HEK293 (cell line): Measurements from ENCODE around the gene INS.
A peak's percentile ranks its signal among the peaks of the same experiment; 100 is the strongest.

Experiments
- CTCF ChIA-PET: fragments of 350-600 bp; formaldehyde crosslinking; extraction: SDS; loops from one replicate; lab custom pipeline; 2021; ENCODE audit warnings: antibody characterized with exemption; lab: Yijun Ruan, JAX
- POLR2A ChIA-PET: fragments of 300-600 bp; formaldehyde crosslinking; extraction: SDS; loops from one replicate; lab custom pipeline; 2020; ENCODE audit warnings: antibody characterized with exemption, inconsistent platforms; lab: Yijun Ruan, JAX
- H3K27ac ChIP-seq: fragments of 200-500 bp; sonication (Bioruptor generic); 2 replicates; pipeline ENCODE4 v1.5.1; 2014; ENCODE audit warnings: low read depth, low read length, control low read depth, inconsistent platforms; ENCODE audit errors: extremely low read depth
- H3K36me3 ChIP-seq, 2 experiments: fragments of 200-500 bp in 1 of 2; sonication (Bioruptor generic) in 1 of 2; 1 replicate in 1 of 2; 2 replicates in 1 of 2; pipeline ENCODE4 v1.5.1; 2014 to 2017; ENCODE audit warnings: inconsistent platforms in 2 of 2, low read length in 2 of 2; ENCODE audit not compliant: control insufficient read depth in 2 of 2, insufficient read depth in 1 of 2
- H3K4me1 ChIP-seq: fragments of 200-500 bp; sonication (Bioruptor generic); 2 replicates; pipeline ENCODE4 v1.5.1; 2014; ENCODE audit warnings: mild to moderate bottlenecking, low read length, inconsistent platforms; ENCODE audit not compliant: control insufficient read depth, insufficient read depth
- H3K4me3 ChIP-seq: 2 replicates; pipeline ENCODE4 v1.5.1; 2011; ENCODE audit warnings: low read depth, mild to moderate bottlenecking, control low read depth, low read length, moderate library complexity
- H3K9me3 ChIP-seq: fragments of 200-500 bp; sonication (Bioruptor generic); 2 replicates; pipeline ENCODE4 v1.5.1; 2014; ENCODE audit warnings: low read depth, low read length, inconsistent platforms; ENCODE audit not compliant: control insufficient read depth, insufficient read depth
- TSHZ1 ChIP-seq: fragments of 450-650 bp; formaldehyde crosslinking; IDR thresholded peaks from 2 replicates; pipeline ENCODE4 v1.5.1; 2016; ENCODE audit warnings: missing biosample characterization, missing genetic modification characterization, borderline replicate concordance
- ZBTB6 ChIP-seq: fragments of 450-650 bp; formaldehyde crosslinking; IDR thresholded peaks from 2 replicates; pipeline ENCODE4 v1.5.1; 2017; ENCODE audit warnings: missing biosample characterization, missing genetic modification characterization
- ZFP3 ChIP-seq: fragments of 450-650 bp; formaldehyde crosslinking; IDR thresholded peaks from 2 replicates; pipeline ENCODE4 v1.5.1; 2016; ENCODE audit warnings: low read depth, missing biosample characterization, missing genetic modification characterization
- ZIC2 ChIP-seq: fragments of 450-650 bp; formaldehyde crosslinking; IDR thresholded peaks from 2 replicates; pipeline ENCODE4 v1.5.1; 2016; ENCODE audit warnings: missing biosample characterization, missing genetic modification characterization
- ZNF132 ChIP-seq: fragments of 450-650 bp; formaldehyde crosslinking; IDR thresholded peaks from 2 replicates; pipeline ENCODE4 v1.5.1; 2017; ENCODE audit warnings: missing biosample characterization, missing genetic modification characterization, borderline replicate concordance
- ZNF138 ChIP-seq: fragments of 450-650 bp; formaldehyde crosslinking; IDR thresholded peaks from 2 replicates; pipeline ENCODE4 v1.5.1; 2016; ENCODE audit warnings: missing biosample characterization, missing genetic modification characterization, borderline replicate concordance
- ZNF157 ChIP-seq: fragments of 450-650 bp; formaldehyde crosslinking; IDR thresholded peaks from 2 replicates; pipeline ENCODE4 v1.5.1; 2016; ENCODE audit warnings: missing biosample characterization, missing genetic modification characterization
- ZNF292 ChIP-seq: fragments of 450-650 bp; formaldehyde crosslinking; IDR thresholded peaks from 2 replicates; pipeline ENCODE4 v1.5.1; 2016; ENCODE audit warnings: low read depth, missing biosample characterization, missing genetic modification characterization, borderline replicate concordance
- ZNF544 ChIP-seq: fragments of 450-650 bp; formaldehyde crosslinking; IDR thresholded peaks from 2 replicates; pipeline ENCODE4 v1.5.0; 2017; ENCODE audit warnings: missing biosample characterization, missing genetic modification characterization
- TF ChIP-seq, protein P1 (sequence below): fragments of 450-650 bp; formaldehyde crosslinking; conservative IDR thresholded peaks from 2 replicates; pipeline ENCODE4 v1.5.1; 2016; ENCODE audit warnings: low read depth, missing biosample characterization, missing genetic modification characterization
- TF ChIP-seq, protein P2 (sequence below): fragments of 450-650 bp; formaldehyde crosslinking; conservative IDR thresholded peaks from 2 replicates; pipeline ENCODE4 v1.5.1; 2016; ENCODE audit warnings: low read depth, missing biosample characterization, missing genetic modification characterization

Gene INS

DNA sequence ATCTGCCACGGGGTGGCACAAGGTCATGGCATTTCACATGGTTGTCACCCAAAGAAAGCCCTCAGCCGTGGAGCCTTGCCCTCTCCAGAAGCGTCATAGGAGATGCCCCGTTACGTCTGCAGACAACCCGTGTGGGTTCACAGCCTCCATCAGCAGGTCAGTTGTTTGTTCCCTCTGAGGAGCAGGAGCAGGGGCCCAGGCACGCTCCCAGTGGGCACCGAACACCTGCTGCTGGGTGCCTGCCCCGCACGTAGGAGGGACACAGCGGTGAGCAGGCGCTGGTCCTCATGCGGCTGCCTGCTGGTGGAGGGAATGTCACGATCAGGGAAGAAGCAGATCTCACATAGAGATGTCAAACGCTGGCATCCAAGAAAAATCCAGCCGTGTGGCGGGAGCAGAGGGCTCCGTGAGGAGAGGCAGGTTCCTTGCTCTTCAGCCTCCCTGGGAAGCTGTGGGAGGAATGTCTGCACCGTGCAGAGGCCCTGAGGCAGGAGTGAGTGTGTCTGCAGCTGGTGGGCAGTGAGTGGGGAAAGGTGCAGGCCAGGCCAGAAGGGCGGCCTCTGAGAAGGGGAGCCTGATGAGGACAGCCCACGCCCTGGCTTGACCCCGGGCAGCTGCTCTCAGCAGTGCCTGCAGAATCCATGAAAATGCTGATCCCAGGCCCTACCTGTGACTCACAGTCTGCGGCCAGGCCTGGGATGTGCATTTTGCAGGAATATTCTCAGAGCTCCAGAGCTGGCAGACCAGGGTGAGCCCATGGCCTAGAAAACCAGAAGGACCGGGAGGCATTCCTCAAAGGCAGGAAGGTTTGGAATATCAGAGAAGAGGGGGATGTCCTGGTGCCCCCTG lies 47.0 kb upstream of the INS start:
- Histone ChIP-seq H3K9me3 (no peaks in the 10 kb centered on the region), H3K36me3 (no peaks in the 10 kb centered on the region), H3K4me3 (no peak overlapping the region), H3K4me1 (no peaks in the 10 kb centered on the region), H3K27ac (no peak overlapping the region)
- TF ChIP-seq ZIC2 (0 out of 2 replicates have a peak, but pooled peaks have one; percentile 32), ZNF544 (tag by site-specific recombination) (no peak)
- ChIA-PET POLR2A (no interaction called here), CTCF (interaction anchor here (1.7 kb wide), 1 partner anchor 212 kb away, joined by 9 read pairs; no protein-coding TSS in a partner anchor)

DNA sequence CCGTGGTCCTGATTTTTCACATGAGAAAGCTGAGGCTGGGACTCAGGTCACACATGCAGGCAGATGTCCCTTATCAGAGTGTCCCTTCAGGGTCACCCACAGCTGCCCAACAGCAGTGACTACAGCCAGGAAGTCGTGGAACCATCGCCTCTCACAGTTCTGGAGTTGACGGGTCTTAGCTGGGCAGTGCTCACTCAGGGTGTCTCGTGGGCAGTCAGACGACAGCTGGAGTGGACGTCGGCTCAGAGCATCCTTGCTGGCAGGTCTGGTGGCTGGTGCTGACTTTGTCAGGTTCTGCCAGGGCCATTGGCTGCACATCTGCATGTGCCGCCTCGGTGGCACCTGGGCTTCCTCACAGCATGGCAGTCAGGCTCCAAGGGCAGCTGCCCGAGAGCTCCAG lies 46.2 kb upstream of the INS start:
- ChIA-PET POLR2A (no interaction called here), CTCF (no interaction called here)
- H3K4me1 ChIP-seq = no peaks in the 10 kb centered on the region
- H3K4me3 ChIP-seq = no peak overlapping the region
- TF ChIP-seq ZNF292 = no peak
- no peak for TF ChIP-seq TSHZ1 (tag by site-specific recombination)
- no peak for TF ChIP-seq ZNF132 (tag by site-specific recombination)
- TF ChIP-seq ZNF138 (tag by site-specific recombination) = no peak
- TF ChIP-seq ZNF157 (tag by site-specific recombination) = no peak
- TF ChIP-seq, protein P1, sequence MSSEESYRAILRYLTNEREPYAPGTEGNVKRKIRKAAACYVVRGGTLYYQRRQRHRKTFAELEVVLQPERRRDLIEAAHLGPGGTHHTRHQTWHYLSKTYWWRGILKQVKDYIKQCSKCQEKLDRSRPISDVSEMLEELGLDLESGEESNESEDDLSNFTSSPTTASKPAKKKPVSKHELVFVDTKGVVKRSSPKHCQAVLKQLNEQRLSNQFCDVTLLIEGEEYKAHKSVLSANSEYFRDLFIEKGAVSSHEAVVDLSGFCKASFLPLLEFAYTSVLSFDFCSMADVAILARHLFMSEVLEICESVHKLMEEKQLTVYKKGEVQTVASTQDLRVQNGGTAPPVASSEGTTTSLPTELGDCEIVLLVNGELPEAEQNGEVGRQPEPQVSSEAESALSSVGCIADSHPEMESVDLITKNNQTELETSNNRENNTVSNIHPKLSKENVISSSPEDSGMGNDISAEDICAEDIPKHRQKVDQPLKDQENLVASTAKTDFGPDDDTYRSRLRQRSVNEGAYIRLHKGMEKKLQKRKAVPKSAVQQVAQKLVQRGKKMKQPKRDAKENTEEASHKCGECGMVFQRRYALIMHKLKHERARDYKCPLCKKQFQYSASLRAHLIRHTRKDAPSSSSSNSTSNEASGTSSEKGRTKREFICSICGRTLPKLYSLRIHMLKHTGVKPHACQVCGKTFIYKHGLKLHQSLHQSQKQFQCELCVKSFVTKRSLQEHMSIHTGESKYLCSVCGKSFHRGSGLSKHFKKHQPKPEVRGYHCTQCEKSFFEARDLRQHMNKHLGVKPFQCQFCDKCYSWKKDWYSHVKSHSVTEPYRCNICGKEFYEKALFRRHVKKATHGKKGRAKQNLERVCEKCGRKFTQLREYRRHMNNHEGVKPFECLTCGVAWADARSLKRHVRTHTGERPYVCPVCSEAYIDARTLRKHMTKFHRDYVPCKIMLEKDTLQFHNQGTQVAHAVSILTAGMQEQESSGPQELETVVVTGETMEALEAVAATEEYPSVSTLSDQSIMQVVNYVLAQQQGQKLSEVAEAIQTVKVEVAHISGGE (tag by site-specific recombination) = no peak
- no peak for TF ChIP-seq ZBTB6
- TF ChIP-seq, protein P2, sequence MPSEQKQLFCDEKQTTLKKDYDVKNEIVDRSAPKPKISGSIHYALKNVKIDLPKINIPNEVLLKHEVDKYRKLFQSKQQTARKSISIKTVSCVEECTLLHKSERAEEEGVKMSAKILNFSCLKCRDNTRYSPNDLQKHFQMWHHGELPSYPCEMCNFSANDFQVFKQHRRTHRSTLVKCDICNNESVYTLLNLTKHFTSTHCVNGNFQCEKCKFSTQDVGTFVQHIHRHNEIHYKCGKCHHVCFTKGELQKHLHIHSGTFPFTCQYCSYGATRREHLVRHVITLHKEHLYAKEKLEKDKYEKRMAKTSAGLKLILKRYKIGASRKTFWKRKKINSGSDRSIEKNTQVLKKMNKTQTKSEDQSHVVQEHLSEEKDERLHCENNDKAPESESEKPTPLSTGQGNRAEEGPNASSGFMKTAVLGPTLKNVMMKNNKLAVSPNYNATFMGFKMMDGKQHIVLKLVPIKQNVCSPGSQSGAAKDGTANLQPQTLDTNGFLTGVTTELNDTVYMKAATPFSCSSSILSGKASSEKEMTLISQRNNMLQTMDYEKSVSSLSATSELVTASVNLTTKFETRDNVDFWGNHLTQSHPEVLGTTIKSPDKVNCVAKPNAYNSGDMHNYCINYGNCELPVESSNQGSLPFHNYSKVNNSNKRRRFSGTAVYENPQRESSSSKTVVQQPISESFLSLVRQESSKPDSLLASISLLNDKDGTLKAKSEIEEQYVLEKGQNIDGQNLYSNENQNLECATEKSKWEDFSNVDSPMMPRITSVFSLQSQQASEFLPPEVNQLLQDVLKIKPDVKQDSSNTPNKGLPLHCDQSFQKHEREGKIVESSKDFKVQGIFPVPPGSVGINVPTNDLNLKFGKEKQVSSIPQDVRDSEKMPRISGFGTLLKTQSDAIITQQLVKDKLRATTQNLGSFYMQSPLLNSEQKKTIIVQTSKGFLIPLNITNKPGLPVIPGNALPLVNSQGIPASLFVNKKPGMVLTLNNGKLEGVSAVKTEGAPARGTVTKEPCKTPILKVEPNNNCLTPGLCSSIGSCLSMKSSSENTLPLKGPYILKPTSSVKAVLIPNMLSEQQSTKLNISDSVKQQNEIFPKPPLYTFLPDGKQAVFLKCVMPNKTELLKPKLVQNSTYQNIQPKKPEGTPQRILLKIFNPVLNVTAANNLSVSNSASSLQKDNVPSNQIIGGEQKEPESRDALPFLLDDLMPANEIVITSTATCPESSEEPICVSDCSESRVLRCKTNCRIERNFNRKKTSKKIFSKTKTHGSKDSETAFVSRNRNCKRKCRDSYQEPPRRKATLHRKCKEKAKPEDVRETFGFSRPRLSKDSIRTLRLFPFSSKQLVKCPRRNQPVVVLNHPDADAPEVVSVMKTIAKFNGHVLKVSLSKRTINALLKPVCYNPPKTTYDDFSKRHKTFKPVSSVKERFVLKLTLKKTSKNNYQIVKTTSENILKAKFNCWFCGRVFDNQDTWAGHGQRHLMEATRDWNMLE (tag by site-specific recombination) = no peak
- no peak for TF ChIP-seq ZFP3 (tag by site-specific recombination)
- no peak overlapping the region for H3K27ac ChIP-seq
- H3K9me3 ChIP-seq = no peaks in the 10 kb centered on the region
- H3K36me3 ChIP-seq = no peaks in the 10 kb centered on the region
